ENCODE data around the gene INHBE. TPM values are rescaled to one million over a fixed set of nuclear protein-coding genes. Genes with fewer than 3 reads are reported as not detected.

INHBE gene
- total RNA-seq, 1 donor, result 3.3 TPM

DNA sequence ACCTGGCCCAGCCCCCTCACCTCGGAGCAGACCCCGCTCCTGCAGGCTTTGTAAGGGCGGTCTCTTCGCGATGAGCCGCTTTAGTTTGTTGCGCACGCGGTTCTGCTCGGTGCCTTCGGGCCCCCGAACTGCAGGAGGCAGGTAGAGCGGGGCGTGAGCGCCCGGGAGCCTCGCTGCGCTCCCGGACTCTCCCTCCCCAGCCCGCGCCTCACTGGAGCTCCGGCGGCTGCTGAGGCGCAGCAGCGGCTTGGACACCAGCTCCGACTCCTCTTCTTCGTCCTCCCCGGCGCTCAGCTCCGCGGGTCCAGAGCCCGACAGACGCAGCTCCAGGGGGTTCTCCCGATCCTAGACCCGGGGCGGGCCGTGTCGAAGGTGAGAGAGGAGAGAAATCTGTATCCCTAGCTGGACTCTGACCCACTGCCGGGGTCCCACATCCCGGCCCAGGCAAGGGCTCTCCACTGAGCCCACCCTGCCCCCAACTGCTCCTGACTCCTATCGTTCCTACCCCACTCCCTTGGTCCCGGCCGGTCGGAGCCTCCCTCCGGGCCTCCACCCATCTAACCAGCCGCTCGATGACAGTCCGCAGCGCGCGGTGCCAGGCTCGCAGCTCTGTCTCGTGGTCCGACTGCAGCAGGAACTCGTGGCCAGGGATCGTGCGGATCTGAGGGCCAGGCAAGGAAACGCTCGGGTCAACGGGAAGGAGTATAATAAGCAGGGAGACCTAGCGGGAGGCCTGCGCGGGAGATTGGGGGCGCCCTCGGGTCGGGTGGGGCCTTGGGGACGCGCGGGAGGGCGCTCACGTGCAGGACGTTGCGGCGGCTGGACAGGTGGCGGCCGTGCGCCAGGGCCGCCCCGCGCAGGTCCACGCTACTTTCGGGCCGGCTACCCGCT is 20.4 kb downstream of the INHBE start:
- no peaks in the 10 kb centered on the region for H3K4me1 ChIP-seq (ENCODE audit: insufficient read depth, low read length)
- peaks cover 78% of the 10 kb centered on the region for H3K27me3 ChIP-seq (ENCODE audit: insufficient read depth, low read length)
- H4K20me1 ChIP-seq (ENCODE audit: insufficient read depth, low read length), result no peaks in the 10 kb centered on the region
- peak overlapping the region; percentile 16 for H3K4me3 ChIP-seq (ENCODE audit: insufficient read depth, low read length)
- H2AFZ ChIP-seq (ENCODE audit: low read length), result no peak overlapping the region
- peak overlapping the region; percentile 55 for H3K4me2 ChIP-seq (ENCODE audit: insufficient read depth, low read length)
- no peaks in the 10 kb centered on the region for H3K79me2 ChIP-seq (ENCODE audit: insufficient read depth, low read length)
- no peaks in the 10 kb centered on the region for H3K36me3 ChIP-seq (ENCODE audit: insufficient read depth, low read length)
- H3K9me3 ChIP-seq (ENCODE audit: low read depth, low read length), result no peaks in the 10 kb centered on the region
- no peak overlapping the region for H3K27ac ChIP-seq (ENCODE audit: low read depth, low read length)
- TF ChIP-seq, protein P1, sequence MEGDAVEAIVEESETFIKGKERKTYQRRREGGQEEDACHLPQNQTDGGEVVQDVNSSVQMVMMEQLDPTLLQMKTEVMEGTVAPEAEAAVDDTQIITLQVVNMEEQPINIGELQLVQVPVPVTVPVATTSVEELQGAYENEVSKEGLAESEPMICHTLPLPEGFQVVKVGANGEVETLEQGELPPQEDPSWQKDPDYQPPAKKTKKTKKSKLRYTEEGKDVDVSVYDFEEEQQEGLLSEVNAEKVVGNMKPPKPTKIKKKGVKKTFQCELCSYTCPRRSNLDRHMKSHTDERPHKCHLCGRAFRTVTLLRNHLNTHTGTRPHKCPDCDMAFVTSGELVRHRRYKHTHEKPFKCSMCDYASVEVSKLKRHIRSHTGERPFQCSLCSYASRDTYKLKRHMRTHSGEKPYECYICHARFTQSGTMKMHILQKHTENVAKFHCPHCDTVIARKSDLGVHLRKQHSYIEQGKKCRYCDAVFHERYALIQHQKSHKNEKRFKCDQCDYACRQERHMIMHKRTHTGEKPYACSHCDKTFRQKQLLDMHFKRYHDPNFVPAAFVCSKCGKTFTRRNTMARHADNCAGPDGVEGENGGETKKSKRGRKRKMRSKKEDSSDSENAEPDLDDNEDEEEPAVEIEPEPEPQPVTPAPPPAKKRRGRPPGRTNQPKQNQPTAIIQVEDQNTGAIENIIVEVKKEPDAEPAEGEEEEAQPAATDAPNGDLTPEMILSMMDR (IDR thresholded peaks at IDR 0.05; ENCODE audit: extremely low read depth, low read depth, low read length), result no peak
- peak; percentile 87 for DNase-seq (ENCODE audit: insufficient read length, low spot score, missing footprints)

DNA sequence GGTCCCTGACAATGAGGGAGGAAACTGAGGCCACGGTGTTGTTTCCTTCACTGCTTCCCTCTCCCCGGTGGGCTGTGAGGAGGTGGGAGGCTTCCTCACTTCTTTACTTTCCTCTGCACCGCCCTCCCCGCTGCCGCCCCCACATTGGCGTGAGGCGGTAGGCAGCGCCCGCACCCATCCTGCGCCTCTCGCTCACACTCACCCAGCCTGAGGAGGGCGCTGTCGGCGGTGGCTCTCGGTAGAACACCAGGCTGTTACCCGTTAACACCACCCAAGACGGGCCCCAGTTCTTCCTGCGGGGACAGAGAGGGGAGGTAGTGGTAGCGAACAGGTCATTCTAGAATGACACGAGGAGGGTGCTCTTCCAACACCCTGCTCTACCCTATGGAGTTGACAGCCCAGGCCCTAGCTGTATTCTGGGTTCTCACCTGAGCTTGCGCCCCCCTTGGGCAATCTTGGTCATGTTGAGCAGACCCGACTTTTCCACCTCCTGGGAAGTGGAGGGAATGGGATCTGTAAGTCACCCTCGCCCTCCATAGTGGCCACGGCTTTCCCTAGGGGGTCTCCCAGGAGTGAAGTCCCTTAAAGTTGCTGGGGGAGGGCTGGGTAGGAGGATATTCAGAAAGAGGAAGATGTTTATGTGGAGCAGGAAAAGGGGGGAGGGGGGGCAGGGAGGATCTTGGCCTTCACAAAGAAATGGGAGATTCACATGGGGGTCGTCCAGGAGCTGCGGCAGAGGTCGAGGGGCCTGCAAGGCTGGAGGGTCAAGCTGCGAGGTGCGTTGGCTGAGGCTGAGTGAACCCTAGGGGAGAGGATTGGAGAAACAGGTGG is 21.3 kb downstream of the INHBE start:
- DNase-seq (ENCODE audit: insufficient read length, low spot score, missing footprints), result peak; percentile 76
- Histone ChIP-seq H2AFZ (ENCODE audit: low read length) (no peak overlapping the region), H3K4me1 (ENCODE audit: insufficient read depth, low read length) (no peaks in the 10 kb centered on the region), H3K4me3 (ENCODE audit: insufficient read depth, low read length) (no peak overlapping the region), H3K79me2 (ENCODE audit: insufficient read depth, low read length) (no peaks in the 10 kb centered on the region), H3K9me3 (ENCODE audit: low read depth, low read length) (no peaks in the 10 kb centered on the region), H3K27ac (ENCODE audit: low read depth, low read length) (no peak overlapping the region), H3K4me2 (ENCODE audit: insufficient read depth, low read length) (peak overlapping the region; percentile 55), H3K27me3 (ENCODE audit: insufficient read depth, low read length) (peaks cover 85% of the 10 kb centered on the region), H4K20me1 (ENCODE audit: insufficient read depth, low read length) (no peaks in the 10 kb centered on the region), H3K36me3 (ENCODE audit: insufficient read depth, low read length) (no peaks in the 10 kb centered on the region)
- TF ChIP-seq, protein P1 (IDR thresholded peaks at IDR 0.05; ENCODE audit: extremely low read depth, low read depth, low read length), result no peak

DNA sequence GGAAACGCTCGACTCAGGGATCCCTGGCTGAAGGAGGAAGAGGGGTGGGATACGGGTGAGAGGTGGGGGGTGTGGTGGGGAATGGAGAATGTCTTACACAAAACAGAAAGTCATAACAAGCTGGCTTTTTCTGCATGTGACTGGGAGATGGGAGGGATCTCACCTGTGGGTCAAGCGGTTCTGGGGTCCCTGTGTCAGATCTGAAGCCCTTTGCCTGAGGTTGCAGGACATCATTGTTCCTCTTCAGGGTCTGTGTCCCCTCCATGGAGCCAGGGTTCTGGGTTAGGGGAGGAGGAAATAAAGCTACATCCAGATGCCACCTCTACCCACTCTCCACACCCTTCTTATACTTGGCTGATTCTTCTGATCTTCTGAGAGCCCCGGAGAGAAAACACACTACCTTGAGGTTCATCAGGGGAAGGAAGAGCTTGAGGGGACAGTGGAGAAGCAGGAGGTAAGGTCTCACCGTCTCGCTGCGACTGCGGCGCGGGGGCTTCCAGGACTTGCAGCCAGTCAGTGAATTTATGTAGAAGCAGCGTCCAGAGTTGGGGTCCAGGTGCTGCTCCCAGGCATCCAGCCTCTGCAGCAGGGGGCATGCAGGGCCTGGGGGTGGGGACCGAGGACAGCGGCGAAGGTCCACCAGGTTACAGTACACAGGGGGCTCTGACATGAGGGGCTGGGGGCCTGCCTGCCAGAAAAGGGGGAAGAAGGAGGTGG is 22.0 kb downstream of the INHBE start:
- H4K20me1 ChIP-seq (ENCODE audit: insufficient read depth, low read length), result no peaks in the 10 kb centered on the region
- no peaks in the 10 kb centered on the region for H3K36me3 ChIP-seq (ENCODE audit: insufficient read depth, low read length)
- H2AFZ ChIP-seq (ENCODE audit: low read length), result no peak overlapping the region
- peaks cover 85% of the 10 kb centered on the region for H3K27me3 ChIP-seq (ENCODE audit: insufficient read depth, low read length)
- no peak overlapping the region for H3K27ac ChIP-seq (ENCODE audit: low read depth, low read length)
- no peaks in the 10 kb centered on the region for H3K79me2 ChIP-seq (ENCODE audit: insufficient read depth, low read length)
- TF ChIP-seq, protein P1 (IDR thresholded peaks at IDR 0.05; ENCODE audit: extremely low read depth, low read depth, low read length), result no peak
- H3K4me3 ChIP-seq (ENCODE audit: insufficient read depth, low read length), result no peak overlapping the region
- no peak overlapping the region for H3K4me2 ChIP-seq (ENCODE audit: insufficient read depth, low read length)
- H3K4me1 ChIP-seq (ENCODE audit: insufficient read depth, low read length), result no peaks in the 10 kb centered on the region
- H3K9me3 ChIP-seq (ENCODE audit: low read depth, low read length), result no peaks in the 10 kb centered on the region
- DNase-seq (ENCODE audit: insufficient read length, low spot score, missing footprints), result no peak
